A204.1 (cell line): ENCODE measurements around the gene MOB3A.

Experiments used
- FAIRE-seq: peaks from 2 replicates; lab custom pipeline; 2012; peaks lifted over from hg19 to GRCh38; lab: Jason Lieb, UNC

MOB3A gene

GRCh38 chr19:2123682-2124387, 27.7 kb upstream of the MOB3A start:
- FAIRE-seq, result no peak

GRCh38 chr19:2122982-2123381, 26.9 kb upstream of the MOB3A start:
- FAIRE-seq, result no peak

GRCh38 chr19:2122251-2122650, 26.1 kb upstream of the MOB3A start:
- no peak for FAIRE-seq

- FAIRE-seq, result no peak
These were observed 25.4 kb upstream of the MOB3A start for GRCh38 chr19:2121416-2122051.

GRCh38 chr19:2120821-2121220, 24.7 kb upstream of the MOB3A start:
- FAIRE-seq, result no peak

GRCh38 chr19:2119921-2120785, 24.0 kb upstream of the MOB3A start:
- no peak for FAIRE-seq

- FAIRE-seq, result no peak
These were observed 22.3 kb upstream of the MOB3A start for GRCh38 chr19:2118438-2118837.

- FAIRE-seq, result no peak
These were observed 21.3 kb upstream of the MOB3A start for GRCh38 chr19:2117215-2117960.

GRCh38 chr19:2116507-2116906, 20.4 kb upstream of the MOB3A start:
- FAIRE-seq, result no peak

GRCh38 chr19:2115911-2116426, 19.8 kb upstream of the MOB3A start:
- FAIRE-seq, result no peak

GRCh38 chr19:2115324-2115723, 19.2 kb upstream of the MOB3A start:
- FAIRE-seq, result no peak

- FAIRE-seq, result no peak
These were observed 18.7 kb upstream of the MOB3A start for GRCh38 chr19:2114821-2115220.

GRCh38 chr19:2114218-2114617, 18.1 kb upstream of the MOB3A start:
- no peak for FAIRE-seq

GRCh38 chr19:2113439-2114211, 17.5 kb upstream of the MOB3A start:
- FAIRE-seq, result no peak

- FAIRE-seq, result no peak
These were observed 16.6 kb upstream of the MOB3A start for GRCh38 chr19:2112516-2113320.

GRCh38 chr19:2111886-2112285, 15.8 kb upstream of the MOB3A start:
- no peak for FAIRE-seq

- FAIRE-seq, result no peak
These were observed 15.3 kb upstream of the MOB3A start for GRCh38 chr19:2111425-2111824.

GRCh38 chr19:2110822-2111221, 14.7 kb upstream of the MOB3A start:
- FAIRE-seq, result no peak

- FAIRE-seq, result no peak
These were observed 13.1 kb upstream of the MOB3A start for GRCh38 chr19:2109046-2109864.
